Trophoblast cell (in vitro differentiated cells and primary cell): Measurements from ENCODE around the gene GAK.

Experiments
- DNase-seq, 2 donors: peaks; one replicate each; pipeline ENCODE4 v3.0.0-alpha.2; 2016
- H2AFZ ChIP-seq: 2 replicates; pipeline ENCODE4 v1.6.1; 2013; ENCODE audit warnings: low read length, moderate library complexity, mild to moderate bottlenecking; ENCODE audit not compliant: insufficient read depth, poor library complexity
- H2AK5ac ChIP-seq: 2 replicates; pipeline ENCODE4 v1.6.1; 2013; ENCODE audit warnings: mild to moderate bottlenecking, low read length
- H2BK120ac ChIP-seq: 2 replicates; pipeline ENCODE4 v1.6.1; 2013; ENCODE audit warnings: low read length, mild to moderate bottlenecking, moderate library complexity; ENCODE audit not compliant: insufficient read depth, poor library complexity
- H2BK12ac ChIP-seq: 2 replicates; pipeline ENCODE4 v1.6.1; 2013; ENCODE audit warnings: mild to moderate bottlenecking, low read length, moderate library complexity
- H2BK5ac ChIP-seq: 2 replicates; pipeline ENCODE4 v1.6.1; 2013; ENCODE audit warnings: low read length, low read depth, moderate library complexity, mild to moderate bottlenecking; ENCODE audit not compliant: poor library complexity
- H3K14ac ChIP-seq: 2 replicates; pipeline ENCODE4 v1.6.1; 2013; ENCODE audit warnings: mild to moderate bottlenecking, low read length
- H3K18ac ChIP-seq: 2 replicates; pipeline ENCODE4 v1.6.1; 2013; ENCODE audit warnings: mild to moderate bottlenecking, low read length
- H3K23ac ChIP-seq: 2 replicates; pipeline ENCODE4 v1.6.1; 2013; ENCODE audit warnings: low read length
- H3K27ac ChIP-seq: 2 replicates; pipeline ENCODE4 v1.5.1; 2013; ENCODE audit warnings: low read depth, mild to moderate bottlenecking, inconsistent platforms, low read length, moderate library complexity
- H3K27me3 ChIP-seq: 2 replicates; pipeline ENCODE4 v1.6.1; 2013; ENCODE audit warnings: inconsistent platforms, mild to moderate bottlenecking, low read length, moderate library complexity; ENCODE audit not compliant: insufficient read depth
- H3K36me3 ChIP-seq, 2 experiments: 1 replicate in 1 of 2; 2 replicates in 1 of 2; pipeline ENCODE4 v1.6.1; 2013; ENCODE audit warnings: low read length in 2 of 2, mild to moderate bottlenecking in 2 of 2, moderate library complexity in 1 of 2; ENCODE audit not compliant: insufficient read depth in 2 of 2, control insufficient read depth in 1 of 2
- H3K4ac ChIP-seq: 2 replicates; pipeline ENCODE4 v1.6.1; 2013; ENCODE audit warnings: low read depth, mild to moderate bottlenecking, low read length, moderate library complexity
- H3K4me1 ChIP-seq, 2 experiments: 1 replicate in 1 of 2; 2 replicates in 1 of 2; pipeline ENCODE4 v1.6.1; 2013; ENCODE audit warnings: low read length in 2 of 2, mild to moderate bottlenecking in 2 of 2, moderate library complexity in 1 of 2; ENCODE audit not compliant: insufficient read depth in 2 of 2, control insufficient read depth in 1 of 2
- H3K4me2 ChIP-seq: 2 replicates; pipeline ENCODE4 v1.6.1; 2013; ENCODE audit warnings: inconsistent platforms, mild to moderate bottlenecking, low read length, moderate library complexity
- H3K4me3 ChIP-seq: 2 replicates; pipeline ENCODE4 v1.5.1; 2013; ENCODE audit warnings: mild to moderate bottlenecking, low read depth, low read length, inconsistent platforms
- H3K79me1 ChIP-seq: one replicate; pipeline ENCODE4 v1.6.1; 2013; ENCODE audit warnings: low read length
- H3K79me2 ChIP-seq: 2 replicates; pipeline ENCODE4 v1.6.1; 2013; ENCODE audit warnings: low read length, mild to moderate bottlenecking; ENCODE audit not compliant: control insufficient read depth, insufficient read depth, poor library complexity
- H3K9ac ChIP-seq: 2 replicates; pipeline ENCODE4 v1.6.1; 2013; ENCODE audit warnings: mild to moderate bottlenecking, low read length
- H3K9me3 ChIP-seq: 2 replicates; pipeline ENCODE4 v1.6.1; 2013; ENCODE audit warnings: low read depth, mild to moderate bottlenecking, control low read depth, inconsistent platforms, low read length; ENCODE audit not compliant: insufficient read depth
- H4K12ac ChIP-seq: 2 replicates; pipeline ENCODE4 v1.6.1; 2013; ENCODE audit warnings: low read depth, mild to moderate bottlenecking, low read length, moderate library complexity
- H4K8ac ChIP-seq: 2 replicates; pipeline ENCODE4 v1.6.1; 2013; ENCODE audit warnings: low read depth, mild to moderate bottlenecking, low read length, moderate library complexity
- H4K91ac ChIP-seq: one replicate; pipeline ENCODE4 v1.6.1; 2013; ENCODE audit warnings: low read depth, mild to moderate bottlenecking, low read length, moderate library complexity
- WGBS: extraction: QIAGEN DNeasy Blood & Tissue Kit; methylation state at CpG from one replicate; pipeline ENCODE4 v1.1.7; 2013; ENCODE audit warnings: missing lambda C conversion rate; ENCODE audit not compliant: insufficient read length, insufficient coverage; ENCODE audit errors: extremely low coverage; 5-methylcytosine and 5-hydroxymethylcytosine counted together

The GAK gene

GRCh38 chr4:880684-881405 is 51.3 kb downstream of the GAK start:
- Histone ChIP-seq H3K4me3 (no peak overlapping the region), H3K36me3 (peaks cover 83 to 85% of the 10 kb centered on the region in 2 experiments), H3K23ac (no peak overlapping the region), H3K14ac (no peak overlapping the region), H2AK5ac (no peak overlapping the region), H3K4me2 (no peak overlapping the region), H3K9me3 (no peaks in the 10 kb centered on the region), H3K27me3 (no peaks in the 10 kb centered on the region), H3K79me2 (no peaks in the 10 kb centered on the region), H4K91ac (no peak overlapping the region), H3K4ac (no peak overlapping the region), H2AFZ (no peak overlapping the region), H3K4me1 (no peaks in the 10 kb centered on the region), H2BK120ac (no peak overlapping the region), H2BK5ac (no peak overlapping the region), H3K9ac (no peak overlapping the region), H4K8ac (no peak overlapping the region), H2BK12ac (no peak overlapping the region), H4K12ac (no peak overlapping the region), H3K18ac (no peak overlapping the region), H3K27ac (no peak overlapping the region), H3K79me1 (no peaks in the 10 kb centered on the region)
- DNase-seq, result no peak
- WGBS, result no CpG with 5 or more reads among the region's 17 CpGs

GRCh38 chr4:879729-880077 is 52.4 kb downstream of the GAK start:
- no peak overlapping the region for H2BK12ac ChIP-seq
- no peak overlapping the region for H4K8ac ChIP-seq
- no peak overlapping the region for H3K27ac ChIP-seq
- peaks cover 82% of the 10 kb centered on the region in 2 experiments for H3K36me3 ChIP-seq
- no peak overlapping the region for H2BK5ac ChIP-seq
- no peak overlapping the region for H2AFZ ChIP-seq
- H3K9ac ChIP-seq, result no peak overlapping the region
- no peak overlapping the region for H3K4ac ChIP-seq
- H3K4me1 ChIP-seq, result no peaks in the 10 kb centered on the region
- DNase-seq, result no peak
- H2BK120ac ChIP-seq, result no peak overlapping the region
- no peak overlapping the region for H3K4me3 ChIP-seq
- H3K18ac ChIP-seq, result no peak overlapping the region
- no CpG with 5 or more reads among the region's 12 CpGs for WGBS
- no peaks in the 10 kb centered on the region for H3K79me1 ChIP-seq
- no peaks in the 10 kb centered on the region for H3K79me2 ChIP-seq
- H2AK5ac ChIP-seq, result no peak overlapping the region
- H3K4me2 ChIP-seq, result no peak overlapping the region
- no peaks in the 10 kb centered on the region for H3K27me3 ChIP-seq
- H4K91ac ChIP-seq, result no peak overlapping the region
- no peaks in the 10 kb centered on the region for H3K9me3 ChIP-seq
- no peak overlapping the region for H4K12ac ChIP-seq
- H3K23ac ChIP-seq, result no peak overlapping the region
- H3K14ac ChIP-seq, result no peak overlapping the region

GRCh38 chr4:878796-879728 is 53.1 kb downstream of the GAK start:
- Histone ChIP-seq H3K36me3 (peaks cover 77 to 81% of the 10 kb centered on the region in 2 experiments), H3K4me3 (no peak overlapping the region), H4K8ac (no peak overlapping the region), H3K9ac (no peak overlapping the region), H3K4me2 (no peak overlapping the region), H4K12ac (no peak overlapping the region), H4K91ac (no peak overlapping the region), H2BK12ac (no peak overlapping the region), H3K9me3 (peaks cover 2% of the 10 kb centered on the region), H2BK5ac (no peak overlapping the region), H3K4me1 (no peaks in the 10 kb centered on the region), H3K4ac (no peak overlapping the region), H3K27ac (no peak overlapping the region), H3K18ac (no peak overlapping the region), H3K23ac (no peak overlapping the region), H2AK5ac (no peak overlapping the region), H3K14ac (no peak overlapping the region), H2BK120ac (no peak overlapping the region), H3K27me3 (no peaks in the 10 kb centered on the region), H3K79me1 (no peaks in the 10 kb centered on the region), H3K79me2 (no peaks in the 10 kb centered on the region), H2AFZ (no peak overlapping the region)
- DNase-seq, result no peak
- no CpG with 5 or more reads among the region's 23 CpGs for WGBS

- Histone ChIP-seq H3K18ac (no peak overlapping the region), H3K9ac (no peak overlapping the region), H2BK5ac (no peak overlapping the region), H3K79me1 (no peaks in the 10 kb centered on the region), H3K9me3 (peaks cover 2% of the 10 kb centered on the region), H3K4me1 (no peaks in the 10 kb centered on the region), H3K23ac (no peak overlapping the region), H3K27ac (no peak overlapping the region), H4K8ac (no peak overlapping the region), H2BK120ac (no peak overlapping the region), H3K4me3 (no peak overlapping the region), H2AFZ (no peak overlapping the region), H4K12ac (no peak overlapping the region), H4K91ac (no peak overlapping the region), H2BK12ac (no peak overlapping the region), H3K14ac (no peak overlapping the region), H3K27me3 (no peaks in the 10 kb centered on the region), H3K4me2 (no peak overlapping the region), H3K79me2 (no peaks in the 10 kb centered on the region), H3K36me3 (peaks cover 69 to 78% of the 10 kb centered on the region in 2 experiments), H3K4ac (no peak overlapping the region), H2AK5ac (no peak overlapping the region)
- no CpG with 5 or more reads among the region's 25 CpGs for WGBS
- no peak for DNase-seq
These were observed 54.6 kb downstream of the GAK start for GRCh38 chr4:877502-877901.
